Upper lobe of right lung (tissue), 1 donor: Measurements from ENCODE around the gene MMP8. TPM values are rescaled to one million over a fixed set of nuclear protein-coding genes. Genes with fewer than 3 reads are reported as not detected.

Experiments used
- ATAC-seq: fragments of 200-7000 bp; cut with Tn5 transposase; one replicate; pipeline ENCODE4 v1.9.1; 2020; ENCODE audit warnings: mild to moderate bottlenecking, moderate library complexity
- DNase-seq: peaks from one replicate; pipeline ENCODE4 v3.0.0-alpha.2; 2020
- H3K27ac ChIP-seq: fragments of 200-600 bp; one replicate; pipeline ENCODE4 v1.8.0; 2022
- H3K27me3 ChIP-seq: fragments of 200-600 bp; one replicate; pipeline ENCODE4 v1.8.0; 2022; ENCODE audit warnings: mild to moderate bottlenecking
- H3K36me3 ChIP-seq: fragments of 200-600 bp; one replicate; pipeline ENCODE4 v1.8.0; 2022
- H3K4me1 ChIP-seq: fragments of 200-600 bp; one replicate; pipeline ENCODE4 v1.8.0; 2022
- H3K4me3 ChIP-seq: fragments of 200-600 bp; one replicate; pipeline ENCODE4 v1.8.0; 2022; ENCODE audit warnings: mild to moderate bottlenecking
- H3K9me3 ChIP-seq: fragments of 200-600 bp; one replicate; pipeline ENCODE4 v1.8.0; 2022
- CTCF ChIP-seq: fragments of 200-600 bp; IDR thresholded peaks from one replicate; pipeline ENCODE4 v1.8.0; 2022; ENCODE audit warnings: antibody characterized with exemption
- intact Hi-C: fragments of 100-400 bp; cut with DNase I; formaldehyde crosslinking; loops from one replicate; pipeline ENCODE4 v1.11.0; 2022
- total RNA-seq: library from RNA; stranded (reverse); fragmentation: NEBNext Ultra II Directional; extraction: Animal tissue kit (Norgen Biotek cat#: 25700); gene quantifications from one replicate; pipeline ENCODE4 v1.2.1, GENCODE V29; 2021
- donor health status: DM: no; HTN: yes; CAD: no; lungs with severe emphysema.

The MMP8 gene
- total RNA-seq, 1 donor from 2014 or later: not detected

- DNase-seq (no peak), ATAC-seq (no peak)
- intact Hi-C loops: no loop called here
- no peak overlapping the region for H3K4me3 ChIP-seq
- no peaks in the 10 kb centered on the region for H3K36me3 ChIP-seq
- TF ChIP-seq CTCF: no peak
- no peaks in the 10 kb centered on the region for H3K27me3 ChIP-seq
- H3K27ac ChIP-seq: no peak overlapping the region
- H3K9me3 ChIP-seq: no peaks in the 10 kb centered on the region
- H3K4me1 ChIP-seq: peaks cover 5% of the 10 kb centered on the region
Measured at GRCh38 chr11:102729849-102730815, 5.4 kb upstream of the MMP8 start.

DNA sequence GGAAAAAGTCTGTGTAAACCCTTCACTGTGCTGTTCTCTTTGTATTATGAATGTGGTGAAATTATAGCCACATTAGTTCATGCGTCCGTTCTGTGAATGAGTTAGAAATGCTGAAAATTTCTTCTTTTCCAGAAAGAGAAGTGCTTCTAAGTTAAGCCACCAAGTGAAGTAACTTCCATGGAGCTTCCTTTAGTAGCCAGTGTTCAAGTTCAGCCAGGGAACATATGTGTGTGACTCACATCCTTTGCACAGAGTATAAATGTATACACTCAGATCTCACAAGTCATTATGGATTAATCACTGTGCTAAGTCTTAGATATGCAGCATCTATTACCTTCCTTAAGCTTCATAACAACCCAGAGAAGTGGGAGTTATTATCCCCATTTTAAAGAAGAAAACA lies 3.1 kb upstream of the MMP8 start:
- H3K4me1 ChIP-seq: peaks cover 5% of the 10 kb centered on the region
- H3K9me3 ChIP-seq: no peaks in the 10 kb centered on the region
- no peaks in the 10 kb centered on the region for H3K27me3 ChIP-seq
- no peak for TF ChIP-seq CTCF
- DNase-seq (no peak), ATAC-seq (peak; percentile 86)
- no peak overlapping the region for H3K4me3 ChIP-seq
- no peak overlapping the region for H3K27ac ChIP-seq
- intact Hi-C loops: no loop called here
- H3K36me3 ChIP-seq: no peaks in the 10 kb centered on the region

- no peaks in the 10 kb centered on the region for H3K36me3 ChIP-seq
- intact Hi-C loops: no loop called here
- H3K27me3 ChIP-seq: no peaks in the 10 kb centered on the region
- no peak for TF ChIP-seq CTCF
- no peaks in the 10 kb centered on the region for H3K9me3 ChIP-seq
- no peak overlapping the region for H3K27ac ChIP-seq
- no peaks in the 10 kb centered on the region for H3K4me1 ChIP-seq
- ATAC-seq (peak; percentile 72), DNase-seq (no peak)
- no peak overlapping the region for H3K4me3 ChIP-seq
Measured at GRCh38 chr11:102722821-102723220, 1.9 kb downstream of the MMP8 start.

DNA sequence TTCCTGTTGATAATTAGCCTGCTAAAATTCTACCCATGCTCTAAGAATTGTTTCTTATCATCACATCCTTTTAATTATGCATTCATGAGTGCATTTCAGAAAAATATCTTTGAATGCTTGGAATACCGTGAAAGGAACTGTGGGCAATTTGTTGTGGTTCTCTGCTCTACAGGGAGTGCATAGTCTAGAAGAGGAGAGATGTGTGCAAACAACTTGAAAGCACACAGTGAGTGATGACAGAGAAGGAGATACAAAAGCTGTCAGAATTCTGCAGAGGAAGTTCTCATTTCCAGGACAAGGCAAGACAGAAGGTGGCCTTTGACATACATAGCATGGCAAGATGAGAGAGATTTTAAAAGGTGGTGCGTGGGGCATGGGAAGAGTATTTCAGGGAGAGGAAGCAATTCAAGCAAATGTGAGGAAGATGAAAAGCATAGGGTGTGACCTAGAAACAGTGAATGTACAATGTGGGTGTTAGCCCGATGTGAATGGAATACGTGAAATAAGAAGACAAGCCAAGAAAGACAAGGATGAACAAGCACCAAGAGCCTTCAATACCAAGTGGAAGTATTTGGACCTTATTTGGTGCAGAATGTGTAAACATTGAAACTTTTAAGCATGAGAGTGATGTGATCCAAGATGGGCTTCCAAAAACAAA lies 5.0 kb downstream of the MMP8 start:
- TF ChIP-seq CTCF: no peak
- Histone ChIP-seq H3K27me3 (no peaks in the 10 kb centered on the region), H3K4me3 (no peak overlapping the region), H3K4me1 (no peaks in the 10 kb centered on the region), H3K36me3 (no peaks in the 10 kb centered on the region), H3K27ac (no peak overlapping the region), H3K9me3 (no peaks in the 10 kb centered on the region)
- ATAC-seq (no peak), DNase-seq (no peak)
- intact Hi-C loops: no loop called here

DNA sequence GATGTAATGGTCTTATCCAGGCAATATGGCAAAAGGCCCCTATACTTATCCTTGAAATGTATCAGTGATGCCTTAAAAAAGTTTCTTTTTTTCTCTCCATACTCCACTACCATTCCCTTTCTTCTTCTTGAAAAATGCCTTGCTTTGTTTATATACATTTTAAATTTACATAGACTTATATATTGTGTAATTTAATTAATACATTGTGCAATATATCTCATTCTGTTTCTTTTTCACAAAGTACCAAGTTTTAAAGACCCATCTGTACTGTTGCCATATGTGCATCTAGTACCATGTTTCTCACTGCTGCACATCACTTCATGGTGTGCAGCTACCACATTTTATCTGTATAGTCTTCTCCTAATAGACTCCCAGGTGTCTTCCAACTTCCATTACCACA lies 7.5 kb downstream of the MMP8 start:
- no peak for TF ChIP-seq CTCF
- intact Hi-C loops: no loop called here
- DNase-seq: no peak
- Histone ChIP-seq H3K9me3 (no peaks in the 10 kb centered on the region), H3K4me1 (no peaks in the 10 kb centered on the region), H3K4me3 (no peak overlapping the region), H3K36me3 (no peaks in the 10 kb centered on the region), H3K27me3 (no peaks in the 10 kb centered on the region), H3K27ac (no peak overlapping the region)
- no peak for ATAC-seq
